Stimulated activated CD8-positive, alpha-beta memory T cell treated with anti-CD3 and anti-CD28 coated beads, Interleukin-7, amount 100 ng/mL, for 24 hours (primary cell): Measurements from ENCODE around the gene TRIM44.
"Not testable (repeated sequence)": the region's sequence is repeated elsewhere in the genome, so short reads cannot be mapped to it uniquely, and the experiment has no call there.

ENCODE experiments used
- DNase-seq: peaks from one replicate; pipeline ENCODE4 v3.0.0-alpha.2; 2020; ENCODE audit warnings: low read depth

The TRIM44 gene

GRCh38 chr11:35815556-35816315, 153.2 kb downstream of the TRIM44 start:
- DNase-seq: no peak

- DNase-seq: no peak
Observed at GRCh38 chr11:35820614-35821013, 158.0 kb downstream of the TRIM44 start.

GRCh38 chr11:35822815-35823495, 160.4 kb downstream of the TRIM44 start:
- DNase-seq: no peak

- DNase-seq: no peak
Observed at GRCh38 chr11:35823742-35824298, 161.2 kb downstream of the TRIM44 start.

- DNase-seq: no peak
Observed at GRCh38 chr11:35825386-35825785, 162.8 kb downstream of the TRIM44 start.

- DNase-seq: no peak
Observed at GRCh38 chr11:35826006-35826405, 163.4 kb downstream of the TRIM44 start.

- no peak for DNase-seq
Observed at GRCh38 chr11:35826949-35827348, 164.4 kb downstream of the TRIM44 start.

GRCh38 chr11:35836205-35836604, 173.6 kb downstream of the TRIM44 start:
- DNase-seq: no peak

GRCh38 chr11:35838071-35838470, 175.5 kb downstream of the TRIM44 start:
- DNase-seq: no peak

- DNase-seq: not testable (repeated sequence)
Observed at GRCh38 chr11:35838697-35839367, 176.3 kb downstream of the TRIM44 start.

GRCh38 chr11:35839368-35840161, 177.0 kb downstream of the TRIM44 start:
- no peak for DNase-seq

GRCh38 chr11:35841733-35842132, 179.2 kb downstream of the TRIM44 start:
- DNase-seq: no peak

GRCh38 chr11:35842958-35843357, 180.4 kb downstream of the TRIM44 start:
- no peak for DNase-seq

- no peak for DNase-seq
Observed at GRCh38 chr11:35844579-35844978, 182.0 kb downstream of the TRIM44 start.

GRCh38 chr11:35845860-35846259, 183.3 kb downstream of the TRIM44 start:
- DNase-seq: no peak

GRCh38 chr11:35846874-35847273, 184.3 kb downstream of the TRIM44 start:
- no peak for DNase-seq

- DNase-seq: no peak
Observed at GRCh38 chr11:35847473-35847872, 184.9 kb downstream of the TRIM44 start.

- DNase-seq: no peak
Observed at GRCh38 chr11:35848616-35849015, 186.0 kb downstream of the TRIM44 start.

GRCh38 chr11:35850191-35850590, 187.6 kb downstream of the TRIM44 start:
- DNase-seq: no peak

GRCh38 chr11:35851342-35851741, 188.8 kb downstream of the TRIM44 start:
- DNase-seq: no peak

- no peak for DNase-seq
Observed at GRCh38 chr11:35852056-35852455, 189.5 kb downstream of the TRIM44 start.

GRCh38 chr11:35853971-35854370, 191.4 kb downstream of the TRIM44 start:
- DNase-seq: no peak
